Coronary artery (tissue), 2 donors: Measurements from ENCODE around the gene DRD4.

ENCODE experiments used
- DNase-seq: peaks from one replicate; pipeline ENCODE4 v3.0.0-alpha.2; 2017; ENCODE audit warnings: low spot score
- H3K27ac ChIP-seq, 2 donors: fragments of 200-600 bp; sonication (generic); one replicate each; pipeline ENCODE4 v1.5.1; 2016 to 2019
- H3K4me3 ChIP-seq: fragments of 200-600 bp; sonication (generic); 2 replicates; pipeline ENCODE4 v1.5.1; 2016; ENCODE audit warnings: mild to moderate bottlenecking, moderate library complexity
- CTCF ChIP-seq: fragments of 200-600 bp; sonication (generic); IDR thresholded peaks from one replicate; pipeline ENCODE4 v1.5.1; 2019; ENCODE audit warnings: antibody characterized with exemption

DRD4 gene

GRCh38 chr11:593347-593746 is 43.7 kb upstream of the DRD4 start:
- no peak for DNase-seq
- TF ChIP-seq CTCF = no peak
- no peak overlapping the region for H3K27ac ChIP-seq
- H3K4me3 ChIP-seq = no peak overlapping the region

GRCh38 chr11:595400-595799 is 41.7 kb upstream of the DRD4 start:
- TF ChIP-seq CTCF = no peak
- H3K4me3 ChIP-seq = no peak overlapping the region
- no peak overlapping the region for H3K27ac ChIP-seq
- no peak for DNase-seq

- Histone ChIP-seq H3K4me3 (no peak overlapping the region), H3K27ac (no peak overlapping the region)
- no peak for DNase-seq
- TF ChIP-seq CTCF = no peak
These were observed 40.7 kb upstream of the DRD4 start for GRCh38 chr11:596374-596773.

- no peak overlapping the region for H3K4me3 ChIP-seq
- no peak overlapping the region for H3K27ac ChIP-seq
- no peak for TF ChIP-seq CTCF
- DNase-seq = no peak
These were observed 39.8 kb upstream of the DRD4 start for GRCh38 chr11:597166-597725.

GRCh38 chr11:598005-598680 is 38.9 kb upstream of the DRD4 start:
- Histone ChIP-seq H3K27ac (no peak overlapping the region), H3K4me3 (no peak overlapping the region)
- no peak for DNase-seq
- TF ChIP-seq CTCF = no peak

GRCh38 chr11:601573-602245 is 35.4 kb upstream of the DRD4 start:
- Histone ChIP-seq H3K4me3 (no peak overlapping the region), H3K27ac (no peak overlapping the region)
- TF ChIP-seq CTCF = no peak
- DNase-seq = no peak

GRCh38 chr11:603154-603553 is 33.9 kb upstream of the DRD4 start:
- TF ChIP-seq CTCF = no peak
- DNase-seq = no peak
- Histone ChIP-seq H3K27ac (no peak overlapping the region), H3K4me3 (no peak overlapping the region)
